ENCODE data around the gene PDE2A. TPM values are rescaled to one million over a fixed set of nuclear protein-coding genes. Genes with fewer than 3 reads are reported as not detected.
A peak's percentile ranks its signal among the peaks of the same experiment; 100 is the strongest.

PDE2A gene
- total and polyA plus RNA-seq, 10 of the 15 experiments (the other 5 are each of a cell fraction or from before 2014, with no cell fraction given), result 0.06 to 0.15 (median 0.11) TPM; not detected in 6

GRCh38 chr11:72682238-72682857 is 8.1 kb upstream of the PDE2A start:
- H3K4me1 ChIP-seq (ENCODE audit: control insufficient read depth, insufficient read depth, low read length), result no peaks in the 10 kb centered on the region
- ChIA-PET SMC1A (ENCODE audit: uncharacterized antibody, unreplicated experiment) (interaction anchor here (0.7 to 2.7 kb wide), 4 partner anchors 11 to 96 kb away, joined by 3 to 20 read pairs (median 5); no protein-coding TSS in a partner anchor), RAD21 (ENCODE audit: unreplicated experiment) (interaction anchor here (0.7 to 1.5 kb wide), 4 partner anchors 11 to 97 kb away, joined by 3 to 5 read pairs (median 4); no protein-coding TSS in a partner anchor), POLR2A (interaction anchor here (1.0 kb wide), 1 partner anchor 13 kb away, joined by 3 read pairs; no protein-coding TSS in a partner anchor), CTCF (interaction anchor here (1.0 to 7.1 kb wide), 8 partner anchors 10 to 557 kb away, joined by 3 to 130 read pairs (median 11); no protein-coding TSS in a partner anchor)
- intact Hi-C loops (cut with micrococcal nuclease; ENCODE audit: unreplicated experiment) (loop anchor here (5.0 kb wide), 1 partner anchor 210 kb away; no protein-coding TSS in a partner anchor), in situ Hi-C loops (cut with MboI) (no loop called here)
- BruUV-seq (replicated peaks), result no TSS peak
- H3K4me3 ChIP-seq, result no peak overlapping the region
- peaks cover 12 to 17% of the 10 kb centered on the region in 2 experiments; a peak in 3 of 4 replicates for H3K36me3 ChIP-seq (ENCODE audit: control insufficient read depth in 2 of 2, insufficient read depth in 2 of 2, low read length in 1 of 2)
- H3K79me2 ChIP-seq (ENCODE audit: control insufficient read depth, insufficient read depth, low read length), result no peaks in the 10 kb centered on the region
- no peak overlapping the region for H3K9ac ChIP-seq (ENCODE audit: control insufficient read depth, insufficient read depth, low read length)
- peaks cover 3% of the 10 kb centered on the region; the same call in 1 of the 2 replicates for H4K20me1 ChIP-seq (ENCODE audit: control insufficient read depth, insufficient read depth)
- H3K9me3 ChIP-seq (replicated peaks; ENCODE audit: control insufficient read depth, insufficient read depth, low read length), result no peaks in the 10 kb centered on the region
- DNase-seq (ENCODE audit: low read depth, low spot score), result no peak
- H3K4me2 ChIP-seq (ENCODE audit: control insufficient read depth, insufficient read depth), result no peak overlapping the region
- no peaks in the 10 kb centered on the region; a peak in 1 of 4 replicates for H3K27me3 ChIP-seq (replicated peaks in 1 of 2; ENCODE audit: control insufficient read depth in 2 of 2, insufficient read depth in 2 of 2, low read length in 1 of 2)
- WGBS (ENCODE audit: insufficient coverage, insufficient replicate concordance, low lambda C conversion rate, missing lambda C conversion rate), result 100% methylated on average over 5 of the region's 5 CpGs
- no peak overlapping the region for H3K27ac ChIP-seq (ENCODE audit: control insufficient read depth, insufficient read depth)
- TF ChIP-seq, protein P1, sequence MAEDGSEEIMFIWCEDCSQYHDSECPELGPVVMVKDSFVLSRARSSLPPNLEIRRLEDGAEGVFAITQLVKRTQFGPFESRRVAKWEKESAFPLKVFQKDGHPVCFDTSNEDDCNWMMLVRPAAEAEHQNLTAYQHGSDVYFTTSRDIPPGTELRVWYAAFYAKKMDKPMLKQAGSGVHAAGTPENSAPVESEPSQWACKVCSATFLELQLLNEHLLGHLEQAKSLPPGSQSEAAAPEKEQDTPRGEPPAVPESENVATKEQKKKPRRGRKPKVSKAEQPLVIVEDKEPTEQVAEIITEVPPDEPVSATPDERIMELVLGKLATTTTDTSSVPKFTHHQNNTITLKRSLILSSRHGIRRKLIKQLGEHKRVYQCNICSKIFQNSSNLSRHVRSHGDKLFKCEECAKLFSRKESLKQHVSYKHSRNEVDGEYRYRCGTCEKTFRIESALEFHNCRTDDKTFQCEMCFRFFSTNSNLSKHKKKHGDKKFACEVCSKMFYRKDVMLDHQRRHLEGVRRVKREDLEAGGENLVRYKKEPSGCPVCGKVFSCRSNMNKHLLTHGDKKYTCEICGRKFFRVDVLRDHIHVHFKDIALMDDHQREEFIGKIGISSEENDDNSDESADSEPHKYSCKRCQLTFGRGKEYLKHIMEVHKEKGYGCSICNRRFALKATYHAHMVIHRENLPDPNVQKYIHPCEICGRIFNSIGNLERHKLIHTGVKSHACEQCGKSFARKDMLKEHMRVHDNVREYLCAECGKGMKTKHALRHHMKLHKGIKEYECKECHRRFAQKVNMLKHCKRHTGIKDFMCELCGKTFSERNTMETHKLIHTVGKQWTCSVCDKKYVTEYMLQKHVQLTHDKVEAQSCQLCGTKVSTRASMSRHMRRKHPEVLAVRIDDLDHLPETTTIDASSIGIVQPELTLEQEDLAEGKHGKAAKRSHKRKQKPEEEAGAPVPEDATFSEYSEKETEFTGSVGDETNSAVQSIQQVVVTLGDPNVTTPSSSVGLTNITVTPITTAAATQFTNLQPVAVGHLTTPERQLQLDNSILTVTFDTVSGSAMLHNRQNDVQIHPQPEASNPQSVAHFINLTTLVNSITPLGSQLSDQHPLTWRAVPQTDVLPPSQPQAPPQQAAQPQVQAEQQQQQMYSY (CRISPR knock-in tag; IDR thresholded peaks at IDR 0.05), result 0 out of 2 replicates have a peak, but pooled peaks have one; percentile 16
- TF ChIP-seq RFX5 (IDR thresholded peaks at IDR 0.05; ENCODE audit: low read depth, low read length), result no peak
- peak; percentile 9; the same call in 1 of the 2 replicates for TF ChIP-seq POLR2A (IDR thresholded peaks at IDR 0.05; ENCODE audit: low read depth, low read length)
- TF ChIP-seq, protein P2, sequence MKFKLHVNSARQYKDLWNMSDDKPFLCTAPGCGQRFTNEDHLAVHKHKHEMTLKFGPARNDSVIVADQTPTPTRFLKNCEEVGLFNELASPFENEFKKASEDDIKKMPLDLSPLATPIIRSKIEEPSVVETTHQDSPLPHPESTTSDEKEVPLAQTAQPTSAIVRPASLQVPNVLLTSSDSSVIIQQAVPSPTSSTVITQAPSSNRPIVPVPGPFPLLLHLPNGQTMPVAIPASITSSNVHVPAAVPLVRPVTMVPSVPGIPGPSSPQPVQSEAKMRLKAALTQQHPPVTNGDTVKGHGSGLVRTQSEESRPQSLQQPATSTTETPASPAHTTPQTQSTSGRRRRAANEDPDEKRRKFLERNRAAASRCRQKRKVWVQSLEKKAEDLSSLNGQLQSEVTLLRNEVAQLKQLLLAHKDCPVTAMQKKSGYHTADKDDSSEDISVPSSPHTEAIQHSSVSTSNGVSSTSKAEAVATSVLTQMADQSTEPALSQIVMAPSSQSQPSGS (IDR thresholded peaks at IDR 0.05; ENCODE audit: low read length), result 0 out of 2 replicates have a peak, but pooled peaks have one; percentile 26
- ATAC-seq, result no peak
- no peak overlapping the region for H2AFZ ChIP-seq (ENCODE audit: control insufficient read depth, low read depth, low read length)
- no peak for FAIRE-seq
